ENCODE results near the gene GPR146.

The GPR146 gene

GRCh38 chr7:1055956-1056784 is 11.8 kb downstream of the GPR146 start:
- TF ChIP-seq TAF1 (IDR thresholded peaks at IDR 0.05; ENCODE audit: borderline replicate concordance, insufficient read depth, low read length) = no peak
- TF ChIP-seq, protein P1, sequence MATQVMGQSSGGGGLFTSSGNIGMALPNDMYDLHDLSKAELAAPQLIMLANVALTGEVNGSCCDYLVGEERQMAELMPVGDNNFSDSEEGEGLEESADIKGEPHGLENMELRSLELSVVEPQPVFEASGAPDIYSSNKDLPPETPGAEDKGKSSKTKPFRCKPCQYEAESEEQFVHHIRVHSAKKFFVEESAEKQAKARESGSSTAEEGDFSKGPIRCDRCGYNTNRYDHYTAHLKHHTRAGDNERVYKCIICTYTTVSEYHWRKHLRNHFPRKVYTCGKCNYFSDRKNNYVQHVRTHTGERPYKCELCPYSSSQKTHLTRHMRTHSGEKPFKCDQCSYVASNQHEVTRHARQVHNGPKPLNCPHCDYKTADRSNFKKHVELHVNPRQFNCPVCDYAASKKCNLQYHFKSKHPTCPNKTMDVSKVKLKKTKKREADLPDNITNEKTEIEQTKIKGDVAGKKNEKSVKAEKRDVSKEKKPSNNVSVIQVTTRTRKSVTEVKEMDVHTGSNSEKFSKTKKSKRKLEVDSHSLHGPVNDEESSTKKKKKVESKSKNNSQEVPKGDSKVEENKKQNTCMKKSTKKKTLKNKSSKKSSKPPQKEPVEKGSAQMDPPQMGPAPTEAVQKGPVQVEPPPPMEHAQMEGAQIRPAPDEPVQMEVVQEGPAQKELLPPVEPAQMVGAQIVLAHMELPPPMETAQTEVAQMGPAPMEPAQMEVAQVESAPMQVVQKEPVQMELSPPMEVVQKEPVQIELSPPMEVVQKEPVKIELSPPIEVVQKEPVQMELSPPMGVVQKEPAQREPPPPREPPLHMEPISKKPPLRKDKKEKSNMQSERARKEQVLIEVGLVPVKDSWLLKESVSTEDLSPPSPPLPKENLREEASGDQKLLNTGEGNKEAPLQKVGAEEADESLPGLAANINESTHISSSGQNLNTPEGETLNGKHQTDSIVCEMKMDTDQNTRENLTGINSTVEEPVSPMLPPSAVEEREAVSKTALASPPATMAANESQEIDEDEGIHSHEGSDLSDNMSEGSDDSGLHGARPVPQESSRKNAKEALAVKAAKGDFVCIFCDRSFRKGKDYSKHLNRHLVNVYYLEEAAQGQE (IDR thresholded peaks at IDR 0.05; ENCODE audit: insufficient read depth in 1 of 2, low read depth in 2 of 2, low read length in 2 of 2) = no peak

GRCh38 chr7:1056785-1057410 is 12.6 kb downstream of the GPR146 start:
- TF ChIP-seq, protein P1 (IDR thresholded peaks at IDR 0.05; ENCODE audit: insufficient read depth in 1 of 2, low read depth in 2 of 2, low read length in 2 of 2) = no peak
- TF ChIP-seq POLR2AphosphoS5 (IDR thresholded peaks at IDR 0.05; ENCODE audit: low read depth, low read length) = no peak
- no peak for TF ChIP-seq SIN3A (IDR thresholded peaks at IDR 0.05; ENCODE audit: borderline replicate concordance, insufficient read depth, low read length)
- TF ChIP-seq TAF1 (IDR thresholded peaks at IDR 0.05; ENCODE audit: borderline replicate concordance, insufficient read depth, low read length) = no peak
- no peak for TF ChIP-seq FOXP2 (optimal IDR thresholded peaks at IDR 0.05; ENCODE audit: borderline replicate concordance, extremely low read depth, extremely low read length, insufficient read depth)

GRCh38 chr7:1057416-1058291 is 13.3 kb downstream of the GPR146 start:
- TF ChIP-seq FOXP2 (optimal IDR thresholded peaks at IDR 0.05; ENCODE audit: borderline replicate concordance, extremely low read depth, extremely low read length, insufficient read depth) (no peak), POLR2AphosphoS5 (IDR thresholded peaks at IDR 0.05; ENCODE audit: low read depth, low read length) (no peak), SIN3A (IDR thresholded peaks at IDR 0.05; ENCODE audit: borderline replicate concordance, insufficient read depth, low read length) (no peak), TAF1 (IDR thresholded peaks at IDR 0.05; ENCODE audit: borderline replicate concordance, insufficient read depth, low read length) (no peak)
- TF ChIP-seq, protein P1 (IDR thresholded peaks at IDR 0.05; ENCODE audit: insufficient read depth in 1 of 2, low read depth in 2 of 2, low read length in 2 of 2) = no peak

DNA sequence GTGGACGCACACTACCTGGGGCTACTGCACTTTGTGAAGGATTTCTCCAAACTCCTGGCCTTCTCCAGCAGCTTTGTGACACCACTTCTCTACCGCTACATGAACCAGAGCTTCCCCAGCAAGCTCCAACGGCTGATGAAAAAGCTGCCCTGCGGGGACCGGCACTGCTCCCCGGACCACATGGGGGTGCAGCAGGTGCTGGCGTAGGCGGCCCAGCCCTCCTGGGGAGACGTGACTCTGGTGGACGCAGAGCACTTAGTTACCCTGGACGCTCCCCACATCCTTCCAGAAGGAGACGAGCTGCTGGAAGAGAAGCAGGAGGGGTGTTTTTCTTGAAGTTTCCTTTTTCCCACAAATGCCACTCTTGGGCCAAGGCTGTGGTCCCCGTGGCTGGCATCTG is 14.0 kb downstream of the GPR146 start:
- no peak for TF ChIP-seq FOXP2 (optimal IDR thresholded peaks at IDR 0.05; ENCODE audit: borderline replicate concordance, extremely low read depth, extremely low read length, insufficient read depth)
- TF ChIP-seq, protein P1 (IDR thresholded peaks at IDR 0.05; ENCODE audit: insufficient read depth in 1 of 2, low read depth in 2 of 2, low read length in 2 of 2) = no peak
- TF ChIP-seq POLR2AphosphoS5 (IDR thresholded peaks at IDR 0.05; ENCODE audit: low read depth, low read length) = no peak
- TF ChIP-seq SIN3A (IDR thresholded peaks at IDR 0.05; ENCODE audit: borderline replicate concordance, insufficient read depth, low read length) = no peak
- TF ChIP-seq TAF1 (IDR thresholded peaks at IDR 0.05; ENCODE audit: borderline replicate concordance, insufficient read depth, low read length) = no peak

Measured in PFSK-1 (cell line).